Skeletal muscle cell (primary cell): ENCODE measurements around the gene PNLIPRP3.

Source experiments
- DNase-seq: peaks from one replicate; pipeline ENCODE4 v3.0.0-alpha.2; 2010; ENCODE audit warnings: low read depth
- H3K4me3 ChIP-seq: 2 replicates; pipeline ENCODE4 v1.5.1; 2011; ENCODE audit warnings: low read depth, mild to moderate bottlenecking, control low read depth, low read length, moderate library complexity

PNLIPRP3 gene

DNA sequence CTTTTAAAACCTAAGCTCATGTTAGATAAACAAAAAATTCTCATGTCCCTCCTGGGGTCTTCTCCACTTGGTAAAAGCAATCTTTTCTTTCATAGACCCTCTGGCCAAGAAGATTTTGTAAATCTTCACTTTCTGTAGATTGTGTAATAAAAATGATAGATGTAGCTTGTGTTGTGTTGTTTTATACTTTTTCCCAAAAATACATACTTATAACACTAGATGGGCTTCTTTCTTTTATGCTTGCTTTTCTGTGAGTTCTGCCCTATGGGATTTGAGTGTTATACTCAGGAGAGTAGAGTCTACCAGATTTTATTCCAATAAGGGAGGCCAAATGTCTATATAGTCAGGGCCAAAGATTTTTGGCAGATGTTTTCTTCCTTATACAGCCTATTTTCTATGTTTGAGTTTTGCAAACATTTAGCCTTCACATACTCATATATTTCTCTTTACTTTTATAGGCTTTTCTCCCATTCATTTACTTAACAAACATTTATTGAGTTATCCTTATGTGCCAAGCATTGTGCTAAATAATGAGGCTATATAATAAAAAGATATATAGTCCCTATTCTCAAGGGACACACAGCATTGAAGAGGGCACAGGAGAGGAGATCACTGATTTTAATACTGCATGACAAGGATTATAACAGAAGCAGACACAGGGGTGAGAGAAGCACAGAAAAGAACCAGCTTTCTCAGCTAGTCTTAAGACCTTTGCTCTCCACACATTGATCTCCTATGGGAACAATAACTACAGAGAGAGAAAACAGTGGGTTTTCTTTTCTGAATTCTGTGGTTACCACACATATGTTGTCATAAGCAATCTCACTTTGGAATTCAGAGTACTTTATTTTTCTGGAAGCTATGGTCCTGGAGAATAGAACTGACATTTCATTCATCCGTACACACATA lies 60.1 kb downstream of the PNLIPRP3 start:
- no peak overlapping the region for H3K4me3 ChIP-seq
- no peak for DNase-seq

DNA sequence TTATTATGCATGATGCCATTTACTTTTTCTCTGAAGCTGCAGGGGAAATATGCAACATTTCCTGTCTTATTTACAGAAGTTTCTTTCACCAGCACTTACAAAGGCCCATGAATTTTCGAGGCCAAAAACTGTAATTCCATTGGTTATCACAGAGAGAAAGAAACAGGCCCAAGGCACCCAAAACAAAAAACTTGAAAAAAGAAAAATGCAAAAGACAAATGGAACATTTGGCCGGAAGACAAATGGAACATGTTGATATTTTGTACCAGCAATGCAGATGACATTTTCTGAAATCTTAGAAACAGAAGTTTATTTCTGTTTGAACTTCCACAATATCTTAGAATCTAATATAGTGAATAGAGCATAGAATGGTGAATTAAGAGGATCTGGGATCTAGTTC lies 61.8 kb downstream of the PNLIPRP3 start:
- H3K4me3 ChIP-seq = no peak overlapping the region
- no peak for DNase-seq

DNA sequence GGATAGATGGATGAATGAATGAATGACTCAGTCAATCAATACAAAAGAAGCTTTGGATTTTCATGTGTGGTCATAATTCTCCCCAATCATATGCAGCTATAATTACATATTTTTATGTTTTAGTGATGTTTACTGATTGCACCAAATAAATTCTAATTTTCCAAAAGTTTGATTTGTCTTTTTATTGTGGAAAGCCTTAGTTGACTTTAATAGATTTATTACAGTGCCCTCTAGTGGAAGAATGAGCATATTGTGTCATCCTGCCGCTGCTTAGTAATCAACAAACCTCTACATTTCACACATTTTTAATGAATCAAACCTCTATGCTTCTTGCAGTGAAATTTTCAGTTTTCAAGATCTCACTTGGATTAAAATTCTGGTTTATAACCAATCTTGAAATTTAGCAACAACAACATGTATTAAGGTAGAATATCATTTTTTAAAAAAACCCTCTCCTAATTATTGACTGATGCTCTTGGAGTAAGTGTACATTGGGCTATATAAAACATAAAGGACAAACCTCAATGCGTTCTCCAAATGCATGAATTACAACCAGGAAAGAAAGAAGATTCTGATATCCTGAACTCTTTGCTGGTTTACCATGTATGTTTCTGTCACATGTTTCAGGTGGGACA lies 62.5 kb downstream of the PNLIPRP3 start:
- no peak overlapping the region for H3K4me3 ChIP-seq
- no peak for DNase-seq

DNA sequence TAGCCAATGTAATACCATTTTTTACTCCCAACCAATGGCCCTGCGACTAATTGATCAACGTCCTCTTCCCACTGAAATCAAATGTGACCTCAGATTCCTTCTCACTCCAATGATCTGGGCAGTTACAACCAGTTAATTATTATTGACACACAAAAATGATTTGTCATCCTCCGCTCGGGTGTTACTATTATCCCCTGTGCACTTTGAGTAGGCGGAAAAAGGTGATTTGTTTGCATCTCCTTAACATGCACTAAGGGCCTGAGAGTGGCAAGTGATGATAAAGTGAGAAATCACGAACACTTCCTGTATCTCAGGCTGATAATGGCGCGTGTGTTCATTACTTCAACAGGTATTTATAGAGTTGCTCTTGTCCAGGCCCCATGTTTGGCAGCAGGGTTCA lies 77.1 kb downstream of the PNLIPRP3 start:
- H3K4me3 ChIP-seq = no peak overlapping the region
- DNase-seq = no peak

DNA sequence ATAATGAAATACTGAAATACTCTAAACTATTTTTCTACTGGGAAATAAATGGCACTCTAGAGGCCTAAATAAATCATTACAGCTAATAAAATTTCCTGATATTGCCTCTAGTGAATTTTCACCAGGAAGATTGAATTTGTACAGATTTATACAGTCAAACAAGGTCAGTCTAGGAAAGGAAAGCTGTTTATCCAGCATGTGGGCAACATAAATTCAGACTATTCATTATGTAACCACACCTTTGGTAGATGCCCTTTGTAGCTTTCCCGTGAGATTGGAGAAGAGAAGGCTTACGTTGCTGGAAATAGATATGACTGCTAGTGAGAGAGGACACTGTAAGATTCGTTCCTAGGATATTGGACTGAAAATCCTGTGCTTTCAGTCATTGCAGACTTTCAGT lies 82.9 kb downstream of the PNLIPRP3 start:
- DNase-seq = no peak

DNA sequence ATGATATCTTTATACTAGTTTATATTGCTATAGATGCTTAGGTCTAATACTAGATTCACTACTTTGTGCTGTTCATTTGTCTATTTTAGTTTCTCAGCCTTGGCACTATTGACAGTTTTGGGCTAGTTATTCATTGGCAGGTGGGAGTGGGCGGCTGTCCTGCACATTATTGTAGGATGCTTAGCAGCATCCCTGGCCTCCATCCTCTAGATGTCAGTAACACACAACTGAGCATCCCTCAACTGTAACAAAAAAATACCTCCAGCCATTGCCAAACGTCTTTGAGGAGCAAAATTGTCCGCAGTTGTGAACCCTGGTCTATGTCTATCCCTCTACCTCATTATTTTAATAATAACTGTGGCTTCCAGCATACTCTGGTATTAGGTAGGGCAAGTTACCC lies 83.7 kb downstream of the PNLIPRP3 start:
- no peak overlapping the region for H3K4me3 ChIP-seq
- no peak for DNase-seq

More for the DNA sequence above, 82.9 kb downstream of the PNLIPRP3 start:
- H3K4me3 ChIP-seq = no peak overlapping the region

DNA sequence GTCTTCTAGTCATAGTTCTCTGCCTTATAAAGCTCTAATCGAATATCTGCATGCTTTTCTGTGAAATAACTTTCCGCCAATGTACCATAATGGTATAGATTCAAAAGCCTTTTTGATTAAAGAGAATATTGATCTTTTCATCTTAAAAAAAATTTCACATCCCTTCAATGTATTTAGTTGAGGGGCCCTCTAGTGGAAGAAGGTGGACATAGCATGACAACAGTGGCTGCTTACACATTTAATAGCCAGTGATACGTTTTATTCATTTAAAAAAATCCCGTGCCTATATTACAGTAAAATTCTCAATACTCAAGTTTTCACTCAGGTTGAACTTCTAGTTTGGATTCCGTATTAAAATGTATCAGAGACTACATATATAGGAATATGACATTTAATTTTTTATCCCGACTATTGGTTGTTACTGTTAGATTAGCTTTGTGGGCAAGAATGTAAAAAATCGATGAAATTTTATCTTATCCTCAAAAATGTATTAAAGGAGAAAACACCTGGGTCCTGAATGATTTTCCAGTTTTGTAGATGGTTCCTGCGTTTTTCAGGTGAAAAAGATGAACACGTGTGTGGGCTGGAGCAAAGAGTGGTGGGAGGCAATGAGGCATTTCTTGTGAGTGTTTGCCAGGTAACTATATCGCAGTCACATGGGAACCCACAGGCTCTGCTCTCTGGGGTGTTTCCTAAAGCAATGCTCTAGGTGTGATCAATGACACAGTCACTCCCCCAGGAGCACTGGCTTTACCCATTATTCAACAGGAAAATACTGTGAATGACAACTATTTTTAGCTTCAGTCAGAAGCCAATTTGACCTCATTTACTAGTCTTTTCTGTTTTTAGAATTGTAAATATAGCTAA lies 94.0 kb downstream of the PNLIPRP3 start:
- no peak overlapping the region for H3K4me3 ChIP-seq
- DNase-seq = peak; percentile 5

DNA sequence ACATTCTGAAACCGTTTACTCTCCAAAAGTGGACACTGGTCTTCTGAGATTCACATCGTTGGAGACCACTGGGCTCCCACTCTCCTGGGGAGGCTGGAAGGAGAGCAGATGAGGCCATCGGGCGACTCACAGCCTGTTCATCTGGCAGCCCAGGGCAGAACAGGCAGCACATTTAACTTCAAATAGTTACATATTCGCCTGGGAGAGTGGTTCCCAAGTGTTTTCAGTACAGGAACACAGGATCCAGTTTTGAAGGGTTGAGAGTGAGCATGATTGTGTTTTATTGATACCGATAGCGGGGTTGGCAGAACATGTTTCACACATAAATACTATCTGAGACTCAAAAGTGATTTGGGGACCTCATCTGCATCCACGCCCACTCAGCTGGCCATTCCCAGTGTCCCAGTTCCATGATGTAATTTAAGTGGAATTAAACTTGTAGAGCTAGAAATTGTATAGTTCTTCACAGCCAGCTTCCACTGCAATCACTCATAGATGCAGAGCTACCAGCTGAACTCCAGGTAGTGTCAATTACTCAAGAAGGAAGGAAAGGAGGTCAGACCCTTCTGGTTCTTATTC lies 95.2 kb downstream of the PNLIPRP3 start:
- no peak overlapping the region for H3K4me3 ChIP-seq
- no peak for DNase-seq

DNA sequence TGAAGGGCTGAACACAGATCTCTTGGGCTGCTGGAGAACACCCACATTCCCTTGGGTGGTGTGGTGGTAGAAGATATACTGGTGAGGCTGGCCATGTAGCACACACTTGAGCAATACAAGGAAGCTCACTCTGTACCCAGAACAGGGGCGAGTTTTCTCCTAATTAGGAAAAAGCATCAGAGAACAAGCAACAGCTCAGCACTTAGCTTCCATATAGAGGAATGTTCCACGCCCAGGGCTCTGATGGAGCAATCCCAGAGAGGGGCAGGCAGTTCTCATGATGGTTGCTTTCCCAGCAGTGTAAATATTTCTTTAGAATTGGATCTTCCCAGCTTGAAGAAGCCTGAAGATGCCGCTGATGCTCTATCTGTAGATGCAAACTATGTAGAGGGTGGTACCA lies 97.1 kb downstream of the PNLIPRP3 start:
- no peak overlapping the region for H3K4me3 ChIP-seq
- no peak for DNase-seq

DNA sequence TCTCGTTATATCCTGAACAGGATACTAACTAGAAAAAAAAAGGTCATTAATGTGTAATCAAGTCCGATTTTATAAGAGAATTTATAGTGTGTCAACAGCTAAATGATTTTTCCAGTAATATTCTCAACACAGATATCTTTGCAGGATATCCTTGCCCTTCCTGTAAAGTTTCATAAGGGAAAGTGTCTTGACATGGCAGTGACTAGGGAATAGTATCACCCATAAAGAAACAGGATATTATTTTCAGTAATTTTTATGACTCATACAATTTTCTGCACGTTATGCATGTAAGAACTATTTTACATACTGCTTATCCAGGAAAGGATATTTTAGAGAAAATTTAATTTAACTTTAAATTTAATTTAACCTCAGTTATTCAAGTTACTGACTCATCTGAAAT lies 98.6 kb downstream of the PNLIPRP3 start:
- DNase-seq = no peak

More for the DNA sequence above, 98.6 kb downstream of the PNLIPRP3 start:
- H3K4me3 ChIP-seq = no peak overlapping the region
